ENCODE measurements around the gene LLGL1.
"Not testable (repeated sequence)": the region's sequence is repeated elsewhere in the genome, so short reads cannot be mapped to it uniquely, and the experiment has no call there.

LLGL1 gene

DNA sequence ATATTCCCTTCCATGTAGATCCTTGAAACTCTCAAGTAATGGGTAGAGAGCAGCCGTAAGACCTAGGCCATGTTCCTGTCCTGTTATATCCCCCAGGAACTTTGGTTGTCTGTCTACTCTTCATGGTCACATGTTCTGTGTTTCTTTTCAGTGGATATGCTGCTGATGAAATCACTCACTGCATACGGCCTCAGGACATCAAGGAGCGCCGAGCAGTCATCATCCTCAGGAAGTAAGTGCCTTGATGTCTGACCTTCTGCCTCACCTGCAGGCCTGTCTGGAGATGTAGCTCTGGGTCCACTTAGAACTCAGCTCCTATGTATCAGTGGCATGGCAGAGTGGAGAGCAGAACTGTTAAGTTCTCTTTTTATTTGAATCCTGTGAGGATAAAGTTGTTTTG is 30.6 kb upstream of the LLGL1 start:
- no peak for DNase-seq

GRCh38 chr17:18195246-18195645 is 30.2 kb upstream of the LLGL1 start:
- no peak for DNase-seq

DNA sequence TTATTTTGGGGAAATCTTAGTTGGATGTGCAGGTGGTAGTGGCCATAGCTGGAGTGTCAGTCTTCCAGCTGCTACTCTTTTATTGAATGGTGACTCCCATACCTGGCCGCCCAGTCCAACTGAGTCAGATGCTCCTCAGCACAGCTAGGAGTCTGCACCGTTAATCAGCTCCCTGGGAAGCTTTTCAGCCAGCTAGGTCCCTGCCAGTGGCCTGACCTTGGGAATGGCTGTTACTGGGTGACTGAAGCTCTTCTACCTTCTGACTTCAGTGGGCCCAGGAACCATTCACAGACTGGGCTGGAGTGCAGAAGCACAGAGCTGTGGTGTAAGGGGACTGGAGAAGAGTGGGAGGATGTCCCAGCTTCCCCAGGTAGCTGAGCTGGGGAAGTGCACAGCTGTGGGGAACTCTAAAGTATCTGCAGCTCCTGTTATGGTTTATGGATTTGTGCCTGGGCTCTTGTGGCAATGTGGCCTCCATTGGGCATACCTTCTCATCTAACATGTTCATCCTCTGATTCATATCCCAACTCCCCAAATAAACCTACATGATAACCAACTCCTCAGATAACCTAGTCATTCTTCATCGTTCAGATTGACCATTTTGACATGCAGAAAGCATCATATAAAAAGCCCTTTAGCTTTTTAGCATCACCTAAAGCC is 27.8 kb upstream of the LLGL1 start:
- no peak for DNase-seq

DNA sequence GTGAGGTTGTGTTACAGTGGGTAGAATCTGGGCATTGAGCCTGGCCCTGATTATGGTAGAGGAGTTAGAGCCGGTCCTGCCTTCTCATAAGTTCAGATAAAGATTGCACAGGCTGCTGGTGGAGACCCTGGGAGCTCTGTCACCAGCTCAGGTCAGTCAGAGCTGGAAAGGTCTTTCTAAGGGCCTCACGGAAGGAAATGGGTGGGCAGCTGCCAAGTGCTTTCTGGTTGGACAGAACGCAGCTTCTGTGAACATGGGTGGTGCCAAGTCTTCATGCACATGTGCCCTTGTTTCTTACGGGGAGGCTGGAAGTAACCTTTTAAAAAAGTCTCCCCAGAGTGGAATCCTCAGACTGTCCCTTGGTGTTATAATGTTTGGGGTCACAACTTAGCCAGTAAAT is 26.9 kb upstream of the LLGL1 start:
- DNase-seq: no peak

- DNase-seq: no peak
These were observed 24.3 kb upstream of the LLGL1 start for GRCh38 chr17:18201108-18201507.

- no peak for DNase-seq
These were observed 22.1 kb upstream of the LLGL1 start for GRCh38 chr17:18203308-18203707.

DNA sequence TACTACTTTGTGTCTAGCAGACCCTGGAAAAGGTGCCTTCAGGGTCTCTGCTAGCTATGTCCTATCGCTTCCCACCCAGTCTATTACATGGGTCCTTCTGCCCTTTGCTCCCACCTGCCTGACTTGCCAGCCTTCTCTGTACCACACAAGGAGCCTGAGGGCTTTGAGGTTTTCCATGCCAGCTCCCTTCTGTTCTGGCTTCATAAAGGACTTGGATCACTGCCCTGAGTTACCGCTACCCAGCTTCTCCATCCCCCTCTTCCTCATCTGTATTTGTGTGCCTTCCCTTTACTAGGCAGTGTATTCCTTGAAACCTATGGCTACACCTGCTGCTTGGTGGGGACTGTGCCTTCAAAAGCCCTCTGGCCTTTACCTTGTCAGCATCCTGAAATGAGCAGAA is 19.6 kb upstream of the LLGL1 start:
- DNase-seq: no peak

- no peak for DNase-seq
These were observed 18.5 kb upstream of the LLGL1 start for GRCh38 chr17:18206962-18207361.

DNA sequence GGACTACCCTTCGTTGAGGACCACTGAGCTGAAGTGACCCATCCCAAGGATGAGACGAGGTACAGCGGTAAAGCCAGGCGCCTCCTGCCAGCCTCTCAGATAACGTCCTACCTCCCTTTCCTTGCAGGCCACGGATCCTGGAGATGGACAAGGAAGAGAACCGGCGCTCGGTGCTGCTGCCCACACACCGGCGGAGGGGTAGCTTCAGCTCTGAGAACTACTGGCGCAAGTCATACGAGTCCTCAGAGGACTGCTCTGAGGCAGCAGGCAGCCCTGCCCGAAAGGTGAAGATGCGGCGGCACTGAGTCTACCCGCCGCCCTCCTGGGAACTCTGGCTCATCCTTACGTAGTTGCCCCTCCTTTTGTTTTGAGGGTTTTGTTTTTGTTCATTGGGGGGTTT is 17.3 kb upstream of the LLGL1 start:
- DNase-seq: no peak

DNA sequence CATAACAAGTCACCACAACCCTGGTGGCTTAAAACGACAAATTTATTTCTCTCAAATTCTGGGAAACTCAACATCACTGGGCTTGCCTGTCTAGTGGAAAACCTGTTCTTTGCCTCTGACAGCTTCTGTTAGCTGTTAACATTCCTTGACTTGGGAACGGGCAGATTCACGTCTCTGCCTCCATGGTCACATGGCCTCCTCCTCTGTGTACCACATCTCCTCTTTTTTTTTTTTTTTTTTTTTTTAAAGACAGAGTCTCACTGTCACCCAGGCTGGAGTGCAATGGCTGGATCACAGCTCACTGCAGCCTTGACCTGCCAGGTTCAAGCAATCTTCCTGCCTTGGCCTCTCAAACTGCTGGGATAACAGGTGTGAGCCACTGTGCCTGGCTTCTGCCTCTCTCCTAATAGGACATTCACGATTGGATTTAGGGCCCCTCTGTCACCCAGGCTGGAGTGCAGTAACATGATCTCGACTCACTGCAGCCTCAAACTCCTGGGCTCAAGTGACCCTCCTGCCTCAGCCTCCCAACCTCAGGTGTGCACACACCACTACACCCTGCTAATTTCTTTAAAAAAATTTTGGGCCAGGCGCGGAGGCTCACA is 11.7 kb upstream of the LLGL1 start:
- no peak for DNase-seq

GRCh38 chr17:18216906-18217305 is 8.5 kb upstream of the LLGL1 start:
- not testable (repeated sequence) for DNase-seq

GRCh38 chr17:18217412-18218015 is 7.9 kb upstream of the LLGL1 start:
- DNase-seq: no peak

GRCh38 chr17:18218756-18219415 is 6.5 kb upstream of the LLGL1 start:
- DNase-seq: no peak

DNA sequence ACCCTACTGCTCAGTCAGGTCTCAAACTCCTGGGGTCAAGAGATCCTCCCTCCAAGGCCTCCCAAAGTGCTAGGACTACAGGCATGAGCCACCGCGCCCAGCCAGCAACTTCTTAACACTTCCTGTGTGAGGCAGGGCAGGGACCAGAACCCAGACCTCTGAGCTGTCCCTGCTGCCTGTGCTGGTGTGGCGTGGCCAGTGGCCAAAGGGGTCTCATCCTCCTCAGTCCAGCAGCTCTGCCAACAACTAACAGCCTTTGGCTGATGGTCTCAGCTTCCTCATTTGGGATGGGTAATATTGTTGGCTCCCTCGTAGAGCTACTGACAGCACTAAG is 1.4 kb upstream of the LLGL1 start:
- DNase-seq: no peak

- DNase-seq: no peak
These were observed 881 bp upstream of the LLGL1 start for GRCh38 chr17:18224387-18225120.

- no peak for DNase-seq
These were observed 328 bp downstream of the LLGL1 start for GRCh38 chr17:18225642-18226283.

- no peak for DNase-seq
These were observed 980 bp downstream of the LLGL1 start for GRCh38 chr17:18226284-18226945.

GRCh38 chr17:18227635-18228034 is 2.2 kb downstream of the LLGL1 start:
- DNase-seq: no peak

DNA sequence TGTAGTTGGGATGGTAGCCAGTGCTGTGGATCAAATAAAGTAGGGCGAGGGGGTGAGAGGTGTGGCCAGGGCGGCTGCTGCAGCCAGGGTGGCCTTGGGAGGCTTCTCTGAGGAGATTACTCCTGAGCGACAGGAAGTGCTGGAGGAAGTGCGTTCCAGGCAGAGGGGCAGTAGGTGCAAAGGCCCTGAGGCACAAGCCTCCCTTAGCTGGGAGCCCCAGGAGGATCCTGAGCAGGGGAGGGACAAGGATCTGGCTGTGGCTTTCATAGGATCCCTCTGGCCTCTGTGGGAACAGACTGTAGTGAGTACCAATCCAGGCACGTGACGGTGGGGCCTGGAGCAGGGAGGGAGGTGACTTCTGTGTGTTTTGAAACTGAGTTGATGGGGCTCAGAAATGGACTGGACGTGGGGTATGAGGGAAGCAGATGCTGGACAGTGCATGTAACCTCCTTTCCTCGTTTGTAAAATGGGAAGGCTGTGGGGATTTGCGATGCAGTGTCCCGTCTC is 2.8 kb downstream of the LLGL1 start:
- DNase-seq: no peak

DNA sequence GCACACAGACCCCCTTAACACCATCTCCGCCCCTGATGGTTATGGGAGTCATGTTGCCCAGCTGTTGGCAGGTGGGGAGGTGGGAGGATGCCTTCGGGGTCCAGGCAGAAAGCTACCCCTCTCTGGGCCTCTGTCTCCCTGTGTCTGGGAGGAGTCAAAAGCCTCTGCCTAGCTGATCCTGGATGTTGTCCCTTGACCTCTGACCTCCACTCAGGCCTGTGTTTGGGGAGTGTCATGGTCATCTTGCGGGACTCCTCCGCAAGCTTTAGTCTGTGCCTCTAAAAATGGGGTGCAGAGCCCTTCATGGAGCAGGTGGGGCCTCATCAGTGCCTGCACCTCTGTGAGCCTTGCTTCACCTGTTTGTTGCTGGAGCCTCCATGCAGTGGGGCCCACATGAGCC is 3.8 kb downstream of the LLGL1 start:
- DNase-seq: no peak

DNA sequence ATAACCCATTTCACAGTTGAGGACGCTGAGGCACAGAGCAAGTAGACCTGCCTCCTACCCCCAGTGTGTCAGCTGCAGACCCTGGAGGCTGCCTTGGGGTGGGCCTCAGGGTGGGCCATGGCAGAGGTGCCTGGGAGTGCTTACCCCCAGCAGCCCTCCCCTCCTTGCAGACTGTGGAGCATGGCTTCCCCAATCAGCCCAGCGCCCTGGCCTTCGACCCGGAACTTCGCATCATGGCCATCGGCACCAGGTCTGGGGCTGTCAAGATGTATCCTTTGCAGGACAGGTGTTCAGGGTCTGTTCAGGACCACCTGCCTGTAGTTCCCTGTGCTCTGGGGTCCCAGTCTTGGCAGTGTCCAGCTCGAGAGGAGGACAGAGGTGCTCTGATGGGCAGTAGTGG is 4.3 kb downstream of the LLGL1 start:
- DNase-seq: no peak
